GM12878 (cell line): ENCODE measurements around the gene OTOG.

Source experiments
- CBX3 ChIP-seq: fragments of 200-600 bp; sonication (generic); IDR thresholded peaks from 2 replicates; pipeline ENCODE4 v1.6.1; 2016; ENCODE audit warnings: low read depth, borderline replicate concordance
- DPF2 ChIP-seq: fragments of 450-650 bp; IDR thresholded peaks from 2 replicates; pipeline ENCODE4 v1.6.1; 2017; ENCODE audit warnings: mild to moderate bottlenecking
- HDAC2 ChIP-seq: fragments of 200-600 bp; sonication (generic); IDR thresholded peaks from 2 replicates; pipeline ENCODE4 v1.6.1; 2017
- JUNB ChIP-seq: IDR thresholded peaks from 2 replicates; pipeline ENCODE4 v1.6.1; 2016; ENCODE audit warnings: antibody characterized with exemption, mild to moderate bottlenecking
- POLR2A ChIP-seq: IDR thresholded peaks from 2 replicates; pipeline ENCODE4 v1.6.1; 2011; ENCODE audit warnings: low read depth, mild to moderate bottlenecking, low read length
- POLR2AphosphoS5 ChIP-seq: IDR thresholded peaks from 2 replicates; pipeline ENCODE4 v1.6.1; 2011; ENCODE audit warnings: mild to moderate bottlenecking, low read length, inconsistent platforms
- SIN3A ChIP-seq: IDR thresholded peaks from 2 replicates; pipeline ENCODE4 v1.6.1; 2012; ENCODE audit warnings: low read depth, low read length, improper control_type of control experiment
- TF ChIP-seq, protein P1 (sequence below): fragments of 450-650 bp; formaldehyde crosslinking; IDR thresholded peaks from 2 replicates; pipeline ENCODE4 v1.5.0; 2022; ENCODE audit warnings: mild to moderate bottlenecking, missing genetic modification characterization
- TF ChIP-seq, protein P2 (sequence below), 3 experiments: IDR thresholded peaks in 2 of 3; conservative IDR thresholded peaks in 1 of 3; 2 replicates each; pipeline ENCODE4 v1.5.1; 2011; ENCODE audit warnings: low read depth in 3 of 3, low read length in 3 of 3, mild to moderate bottlenecking in 3 of 3, control low read depth in 2 of 3, moderate library complexity in 2 of 3, inconsistent platforms in 1 of 3, mixed read lengths in 1 of 3; ENCODE audit not compliant: control insufficient read depth in 2 of 3, insufficient read depth in 1 of 3; ENCODE audit errors: extremely low read depth in 1 of 3

DNA sequence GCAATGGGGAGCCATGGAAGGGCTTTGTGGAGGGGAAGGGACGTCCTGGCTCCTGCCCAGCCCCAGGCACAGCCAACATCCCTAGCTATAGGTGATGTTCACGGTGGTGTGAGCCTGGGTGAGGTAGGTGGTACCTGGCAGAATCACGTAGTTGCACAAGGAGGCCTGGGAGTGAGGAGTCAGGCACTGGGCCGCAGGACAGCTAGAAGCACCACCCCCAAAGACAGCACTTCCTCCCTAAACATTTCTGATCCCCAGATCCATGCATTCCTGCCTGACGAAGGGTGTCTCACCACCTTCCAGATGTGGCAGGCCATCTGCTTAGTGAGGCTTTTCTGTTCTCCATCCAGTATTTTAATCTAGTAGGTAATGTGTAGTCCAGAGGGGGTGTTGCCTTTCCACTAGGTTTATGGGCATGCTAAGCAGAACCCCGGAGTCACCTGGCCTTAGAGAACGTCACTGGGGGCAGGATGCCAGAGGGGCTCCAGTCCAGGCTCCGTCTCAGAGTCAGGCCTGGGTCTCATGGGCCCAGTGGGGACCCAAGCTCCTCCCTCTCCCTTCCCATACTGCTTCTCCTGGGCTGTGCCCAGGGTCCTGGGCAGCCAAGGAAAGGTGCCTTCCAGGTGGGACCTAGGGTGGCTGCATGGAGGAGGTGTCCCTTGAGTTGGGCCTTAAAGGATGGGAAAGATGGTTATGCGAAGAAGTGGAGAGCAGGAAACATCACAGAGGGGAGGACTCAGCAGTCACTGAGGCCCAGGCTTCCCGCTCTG lies 56.2 kb downstream of the OTOG start:
- no peak for TF ChIP-seq POLR2AphosphoS5
- no peak for TF ChIP-seq SIN3A
- no peak for TF ChIP-seq HDAC2
- no peak for TF ChIP-seq POLR2A
- TF ChIP-seq DPF2: no peak
- TF ChIP-seq, protein P1, sequence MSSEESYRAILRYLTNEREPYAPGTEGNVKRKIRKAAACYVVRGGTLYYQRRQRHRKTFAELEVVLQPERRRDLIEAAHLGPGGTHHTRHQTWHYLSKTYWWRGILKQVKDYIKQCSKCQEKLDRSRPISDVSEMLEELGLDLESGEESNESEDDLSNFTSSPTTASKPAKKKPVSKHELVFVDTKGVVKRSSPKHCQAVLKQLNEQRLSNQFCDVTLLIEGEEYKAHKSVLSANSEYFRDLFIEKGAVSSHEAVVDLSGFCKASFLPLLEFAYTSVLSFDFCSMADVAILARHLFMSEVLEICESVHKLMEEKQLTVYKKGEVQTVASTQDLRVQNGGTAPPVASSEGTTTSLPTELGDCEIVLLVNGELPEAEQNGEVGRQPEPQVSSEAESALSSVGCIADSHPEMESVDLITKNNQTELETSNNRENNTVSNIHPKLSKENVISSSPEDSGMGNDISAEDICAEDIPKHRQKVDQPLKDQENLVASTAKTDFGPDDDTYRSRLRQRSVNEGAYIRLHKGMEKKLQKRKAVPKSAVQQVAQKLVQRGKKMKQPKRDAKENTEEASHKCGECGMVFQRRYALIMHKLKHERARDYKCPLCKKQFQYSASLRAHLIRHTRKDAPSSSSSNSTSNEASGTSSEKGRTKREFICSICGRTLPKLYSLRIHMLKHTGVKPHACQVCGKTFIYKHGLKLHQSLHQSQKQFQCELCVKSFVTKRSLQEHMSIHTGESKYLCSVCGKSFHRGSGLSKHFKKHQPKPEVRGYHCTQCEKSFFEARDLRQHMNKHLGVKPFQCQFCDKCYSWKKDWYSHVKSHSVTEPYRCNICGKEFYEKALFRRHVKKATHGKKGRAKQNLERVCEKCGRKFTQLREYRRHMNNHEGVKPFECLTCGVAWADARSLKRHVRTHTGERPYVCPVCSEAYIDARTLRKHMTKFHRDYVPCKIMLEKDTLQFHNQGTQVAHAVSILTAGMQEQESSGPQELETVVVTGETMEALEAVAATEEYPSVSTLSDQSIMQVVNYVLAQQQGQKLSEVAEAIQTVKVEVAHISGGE: no peak
- TF ChIP-seq, protein P2, sequence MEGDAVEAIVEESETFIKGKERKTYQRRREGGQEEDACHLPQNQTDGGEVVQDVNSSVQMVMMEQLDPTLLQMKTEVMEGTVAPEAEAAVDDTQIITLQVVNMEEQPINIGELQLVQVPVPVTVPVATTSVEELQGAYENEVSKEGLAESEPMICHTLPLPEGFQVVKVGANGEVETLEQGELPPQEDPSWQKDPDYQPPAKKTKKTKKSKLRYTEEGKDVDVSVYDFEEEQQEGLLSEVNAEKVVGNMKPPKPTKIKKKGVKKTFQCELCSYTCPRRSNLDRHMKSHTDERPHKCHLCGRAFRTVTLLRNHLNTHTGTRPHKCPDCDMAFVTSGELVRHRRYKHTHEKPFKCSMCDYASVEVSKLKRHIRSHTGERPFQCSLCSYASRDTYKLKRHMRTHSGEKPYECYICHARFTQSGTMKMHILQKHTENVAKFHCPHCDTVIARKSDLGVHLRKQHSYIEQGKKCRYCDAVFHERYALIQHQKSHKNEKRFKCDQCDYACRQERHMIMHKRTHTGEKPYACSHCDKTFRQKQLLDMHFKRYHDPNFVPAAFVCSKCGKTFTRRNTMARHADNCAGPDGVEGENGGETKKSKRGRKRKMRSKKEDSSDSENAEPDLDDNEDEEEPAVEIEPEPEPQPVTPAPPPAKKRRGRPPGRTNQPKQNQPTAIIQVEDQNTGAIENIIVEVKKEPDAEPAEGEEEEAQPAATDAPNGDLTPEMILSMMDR (IDR thresholded peaks at IDR 0.05 in 2 of 3, conservative IDR thresholded peaks at IDR 0.05 in 1 of 3; ENCODE audit: control insufficient read depth in 2 of 3, extremely low read depth in 1 of 3, insufficient read depth in 1 of 3, low read depth in 3 of 3, low read length in 3 of 3): no peak
- TF ChIP-seq JUNB: no peak
- TF ChIP-seq CBX3: no peak
